Middle frontal gyrus (tissue), 1 donor: ENCODE measurements around the gene SLC17A3.

Experiments used
- DNase-seq: peaks from one replicate; pipeline ENCODE4 v3.0.0-alpha.2; 2015; ENCODE audit warnings: low spot score; ENCODE audit errors: extremely low spot score

The SLC17A3 gene

DNA sequence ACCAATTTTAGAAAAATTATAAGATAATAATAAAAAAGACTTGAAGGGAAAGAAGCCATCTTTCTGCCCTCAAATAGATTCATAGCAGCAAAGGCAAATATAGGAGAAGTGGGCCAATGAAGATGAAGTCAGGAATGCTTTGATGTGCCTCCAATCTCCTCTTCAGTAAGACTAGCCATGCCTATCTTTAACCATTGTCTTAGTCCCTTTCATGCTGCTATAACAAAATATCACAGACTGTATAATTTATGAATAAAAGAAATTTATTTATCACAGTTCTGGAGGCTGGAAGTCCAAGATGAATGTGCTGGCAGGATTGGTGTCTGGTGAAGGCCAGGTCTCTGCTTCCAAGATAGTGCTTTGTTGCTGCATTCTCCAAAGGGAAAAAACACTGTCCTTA is 18.8 kb upstream of the SLC17A3 start:
- DNase-seq, result no peak

DNA sequence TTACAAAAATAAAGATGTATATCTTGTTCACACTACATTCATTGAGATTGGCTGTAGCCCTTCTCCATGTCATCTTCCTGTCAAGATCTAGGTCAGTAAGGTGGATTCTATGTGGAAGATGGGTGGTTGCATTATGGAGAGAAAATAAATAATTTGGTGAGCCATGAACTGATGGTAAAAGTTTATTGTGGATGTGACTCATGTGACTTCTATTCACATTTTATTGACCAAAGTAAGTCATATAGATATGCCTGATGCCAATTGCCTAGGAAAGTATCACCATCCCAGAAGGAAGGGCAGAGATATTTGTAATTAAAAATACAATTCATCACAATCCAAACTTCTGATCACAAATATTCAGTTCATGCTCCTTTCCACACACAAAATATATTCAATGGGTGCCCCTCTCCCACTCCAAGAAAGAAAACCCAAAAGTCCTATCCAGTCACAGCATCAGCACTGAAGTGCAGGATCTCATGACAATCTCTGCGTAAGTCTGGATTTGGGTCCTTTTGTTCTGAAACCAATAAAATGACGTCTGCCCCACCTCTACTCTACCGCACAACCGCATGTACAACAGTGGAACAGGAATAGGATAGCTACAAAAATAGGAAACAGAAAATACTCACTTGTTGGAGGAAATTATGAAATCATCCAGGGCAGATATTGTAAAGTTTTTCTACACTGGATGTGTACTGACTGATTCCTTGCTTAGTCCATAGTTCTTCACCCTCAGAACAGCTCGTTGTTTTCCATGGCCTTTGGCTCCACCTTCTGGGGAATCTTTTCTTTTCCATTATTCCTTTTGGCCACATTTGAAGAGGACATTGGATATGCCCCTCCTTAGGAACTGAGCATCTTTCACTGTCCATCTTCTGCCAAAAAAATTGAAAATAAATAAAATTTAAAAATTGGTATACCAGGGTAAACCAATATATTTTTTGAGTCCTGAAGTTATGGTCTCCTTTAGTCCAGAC is 16.1 kb upstream of the SLC17A3 start:
- DNase-seq, result peak; percentile 27

DNA sequence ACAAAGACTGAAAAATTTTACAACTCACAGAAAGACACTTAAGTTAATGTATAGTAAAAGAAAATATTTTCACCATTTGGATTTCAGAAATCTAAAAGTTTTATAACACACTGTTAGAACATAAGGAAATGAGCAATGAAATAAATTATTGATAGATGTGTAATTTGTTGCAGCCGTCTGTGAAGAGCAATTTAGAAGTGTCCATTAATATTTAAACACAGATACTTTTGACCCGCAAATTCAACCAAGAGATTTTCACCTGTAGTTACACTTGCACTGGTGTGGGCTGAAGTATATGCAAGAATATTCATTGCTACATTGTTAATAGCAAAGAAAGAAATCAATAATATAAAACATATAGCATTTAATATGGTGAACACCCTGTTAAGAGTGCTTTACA is 14.6 kb upstream of the SLC17A3 start:
- no peak for DNase-seq

GRCh38 chr6:25886066-25886465 is 12.0 kb upstream of the SLC17A3 start:
- no peak for DNase-seq

DNA sequence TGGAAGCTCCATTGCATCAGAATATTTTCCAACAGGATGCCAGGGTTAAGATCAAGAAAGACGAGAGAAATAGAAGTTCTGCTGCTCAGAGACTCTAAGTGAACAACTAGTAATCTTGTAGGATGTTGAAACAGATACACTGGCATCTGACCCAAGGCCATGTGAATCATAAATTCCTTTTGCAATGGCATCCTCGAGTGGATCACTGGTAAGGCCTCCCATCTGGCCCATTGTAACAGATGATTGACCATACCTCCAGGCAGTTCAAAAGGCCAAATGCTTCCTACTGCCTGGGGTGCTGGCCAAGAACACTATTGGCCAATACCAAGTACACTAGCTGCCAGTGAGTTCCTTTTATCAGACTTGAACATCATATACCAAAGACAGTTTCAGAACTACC is 9.9 kb upstream of the SLC17A3 start:
- no peak for DNase-seq

GRCh38 chr6:25883536-25883935 is 9.5 kb upstream of the SLC17A3 start:
- no peak for DNase-seq

DNA sequence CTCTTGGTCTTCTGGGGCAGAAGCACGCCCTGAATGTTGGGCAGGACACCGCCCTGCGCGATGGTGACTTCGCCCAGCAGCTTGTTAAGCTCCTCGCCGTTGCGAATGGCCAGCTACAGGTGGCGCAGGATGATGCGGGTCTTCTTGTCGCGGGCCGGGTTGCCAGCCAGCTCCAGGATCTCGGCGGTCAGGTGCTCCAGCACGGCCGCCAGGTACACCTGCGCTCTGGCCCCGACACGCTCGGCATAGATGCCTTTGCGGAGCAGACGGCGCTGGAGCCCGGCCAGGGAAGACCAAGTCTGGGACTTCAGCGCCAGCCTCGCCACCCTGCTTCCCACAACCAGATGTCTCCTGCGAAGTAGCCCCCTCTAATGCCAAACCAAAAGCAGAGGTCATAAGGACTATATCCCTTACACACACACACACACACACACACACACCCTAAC is 8.0 kb upstream of the SLC17A3 start:
- no peak for DNase-seq

DNA sequence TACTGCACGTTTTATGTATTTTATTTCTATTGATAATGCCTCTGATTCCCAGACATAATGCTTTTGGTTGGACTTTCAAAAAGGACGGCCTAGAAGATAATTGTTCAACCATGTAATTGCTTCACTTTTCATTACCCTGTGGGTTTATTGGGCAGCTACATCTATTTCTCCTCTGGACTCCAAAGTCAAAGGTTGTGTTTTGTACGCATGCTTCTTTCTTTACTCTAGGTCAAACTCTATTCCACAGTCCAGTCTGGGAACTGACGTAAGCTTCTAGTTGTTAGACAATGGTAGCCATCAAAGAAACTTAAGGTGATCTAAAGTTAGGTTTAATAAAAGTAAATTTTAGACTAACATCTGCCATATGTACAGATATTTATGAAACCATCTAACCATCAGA is 6.6 kb upstream of the SLC17A3 start:
- DNase-seq, result no peak

DNA sequence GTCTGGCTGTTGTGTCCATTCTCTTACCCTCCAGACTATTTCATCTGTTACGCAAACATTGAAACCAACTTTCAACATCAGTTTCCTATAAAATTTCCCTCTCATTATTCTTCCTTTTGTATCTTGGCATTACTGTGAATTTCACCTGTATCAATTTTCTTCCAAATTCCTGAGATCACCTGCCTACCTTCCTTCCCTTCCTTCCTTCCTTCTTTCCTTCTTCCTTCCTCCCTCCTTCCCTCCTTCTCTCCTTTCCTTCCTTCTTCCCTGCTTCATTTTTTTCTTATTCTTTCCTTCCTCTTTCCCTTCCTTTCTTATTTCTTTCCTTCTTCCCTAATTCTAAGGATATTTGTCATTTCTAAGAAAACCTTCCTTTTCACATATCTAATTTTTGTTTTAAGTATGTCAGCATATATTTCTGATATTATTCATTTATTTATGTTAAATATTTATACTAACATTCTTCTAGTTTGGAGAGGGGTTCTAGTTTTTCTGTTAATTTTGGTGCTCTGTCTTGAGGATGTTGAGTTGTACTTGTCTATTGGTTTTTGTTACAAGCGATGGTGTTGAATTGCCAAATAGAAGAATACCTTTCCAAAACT is 4.8 kb upstream of the SLC17A3 start:
- no peak for DNase-seq

DNA sequence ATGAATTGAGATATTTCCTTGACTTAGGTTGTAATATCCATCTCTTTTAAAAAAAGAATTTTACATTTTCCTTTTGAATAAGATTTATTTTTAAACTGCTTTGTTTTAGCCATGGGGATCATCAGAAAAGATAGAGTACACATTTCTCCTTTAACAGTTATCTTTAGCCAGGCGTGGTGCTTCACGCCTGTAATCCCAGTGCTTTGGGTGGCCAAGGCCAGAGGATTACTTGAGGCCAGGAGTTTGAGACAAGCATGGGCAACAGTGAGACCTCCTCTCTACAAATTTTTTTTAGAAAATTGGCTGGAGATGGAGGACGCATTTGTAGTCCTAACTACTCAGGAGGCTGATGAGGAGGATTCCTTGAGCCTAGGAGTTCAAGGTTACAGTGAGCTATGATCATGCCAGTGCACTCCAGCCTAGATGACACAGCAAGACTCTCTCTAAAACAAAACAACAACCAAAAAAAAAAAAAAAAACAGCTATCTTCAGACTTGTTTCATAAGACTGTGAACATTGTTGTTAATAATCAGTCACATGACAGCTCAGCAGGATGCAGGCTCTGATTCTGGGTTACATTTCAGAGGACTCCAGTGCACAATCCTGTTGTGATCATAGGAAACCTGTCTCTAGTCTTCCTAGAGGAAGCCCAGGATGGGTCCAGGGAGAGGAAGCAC is 2.0 kb upstream of the SLC17A3 start:
- no peak for DNase-seq

- no peak for DNase-seq
Measured at GRCh38 chr6:25875563-25875905, 1.5 kb upstream of the SLC17A3 start.

DNA sequence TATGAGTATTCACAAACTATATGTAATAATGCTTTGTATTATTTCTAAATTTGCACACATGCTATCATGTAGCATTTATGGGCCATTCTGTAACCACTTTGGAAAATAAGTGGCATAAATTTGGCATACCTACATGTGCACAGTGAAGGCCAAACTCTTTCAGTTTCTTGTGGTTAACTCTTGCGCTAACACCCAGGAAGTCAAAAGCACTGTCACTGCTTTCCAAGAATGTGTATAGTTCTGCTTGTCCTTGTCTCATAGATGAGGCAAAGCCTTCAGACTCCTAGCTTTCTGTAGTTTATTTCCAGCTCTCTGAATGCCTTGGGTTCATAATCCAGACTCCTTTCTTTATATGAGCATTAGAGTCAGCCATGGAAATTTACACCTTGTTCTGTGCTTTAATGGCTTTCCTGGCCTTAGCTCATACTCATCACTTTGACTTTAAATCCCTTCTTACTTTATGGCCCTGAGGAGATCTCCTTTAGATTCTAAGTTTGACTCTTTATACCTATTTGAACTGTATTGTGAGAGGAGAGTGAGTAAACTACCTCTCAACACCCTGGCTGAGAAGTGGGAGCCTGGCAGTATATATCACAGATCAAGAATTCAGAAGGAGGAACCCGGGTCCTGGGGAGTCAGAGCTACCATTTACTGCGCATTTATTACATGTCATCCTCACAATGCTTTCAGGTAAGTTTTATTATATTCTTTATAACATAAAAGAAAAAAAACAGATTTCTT is 949 bp upstream of the SLC17A3 start:
- DNase-seq, result no peak

DNA sequence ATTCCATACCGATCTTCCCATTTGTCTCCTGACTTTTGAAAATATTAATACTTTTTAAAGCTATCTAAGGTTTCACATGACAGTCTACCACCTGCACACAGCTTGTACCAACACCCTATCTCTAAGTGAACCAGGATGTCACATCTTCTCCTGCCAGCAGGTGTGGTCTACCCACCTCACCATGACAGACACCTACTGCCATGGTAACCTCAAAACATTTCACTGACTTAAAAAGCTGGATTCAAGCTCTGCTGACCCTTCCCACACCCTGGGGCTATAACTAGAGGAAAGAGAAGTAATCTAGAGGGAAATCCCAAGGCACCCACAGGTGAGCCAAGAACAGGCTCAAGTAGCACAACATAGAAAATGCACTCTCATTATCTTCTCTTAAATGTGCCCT is 1.2 kb downstream of the SLC17A3 start:
- no peak for DNase-seq

GRCh38 chr6:25869840-25870239 is 4.2 kb downstream of the SLC17A3 start:
- DNase-seq, result no peak

GRCh38 chr6:25868436-25869183 is 5.4 kb downstream of the SLC17A3 start:
- DNase-seq, result no peak

GRCh38 chr6:25866011-25866410 is 8.0 kb downstream of the SLC17A3 start:
- no peak for DNase-seq

DNA sequence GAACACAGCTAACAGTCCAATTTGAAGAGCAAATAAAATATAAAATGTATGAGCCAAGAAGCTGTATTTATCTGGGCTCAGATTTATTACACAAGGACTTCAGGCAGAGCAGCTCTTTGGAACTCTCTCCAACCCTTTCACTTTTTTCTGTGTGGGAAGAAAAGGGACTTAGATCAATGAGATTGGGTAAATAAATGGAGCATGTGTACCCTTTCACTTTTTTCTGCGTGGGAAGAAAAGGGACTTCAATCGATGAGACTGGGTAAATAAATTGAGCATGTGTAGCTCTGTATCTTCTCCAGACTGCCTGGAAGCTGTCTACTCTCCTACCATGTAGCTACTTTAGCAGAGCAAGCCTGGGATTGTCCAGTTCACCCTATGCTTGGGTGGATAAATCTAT is 10.7 kb downstream of the SLC17A3 start:
- DNase-seq, result no peak

- no peak for DNase-seq
Measured at GRCh38 chr6:25862199-25862598, 11.8 kb downstream of the SLC17A3 start.

- DNase-seq, result no peak
Measured at GRCh38 chr6:25852756-25853155, 21.3 kb downstream of the SLC17A3 start.

DNA sequence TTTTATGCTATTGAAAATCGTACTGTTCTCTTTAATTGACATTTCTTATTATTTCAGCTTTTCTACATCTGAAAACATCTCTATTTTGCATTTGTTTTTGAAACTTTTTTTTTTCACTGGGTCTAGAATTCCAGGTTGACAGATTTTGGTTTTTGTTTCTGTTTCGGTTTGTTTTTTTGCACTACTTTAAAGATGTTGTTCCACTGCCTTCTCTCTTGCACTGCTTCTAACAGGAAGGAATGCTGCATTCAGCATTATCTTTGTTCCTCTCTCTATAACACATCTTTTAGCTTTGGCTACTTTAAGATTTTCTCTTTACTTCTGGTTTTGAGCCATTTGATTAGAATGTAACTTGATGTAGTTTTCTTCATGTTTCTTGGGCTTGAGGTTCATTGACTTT is 22.1 kb downstream of the SLC17A3 start:
- no peak for DNase-seq

GRCh38 chr6:25844518-25844917 is 29.5 kb downstream of the SLC17A3 start:
- DNase-seq, result no peak
